Stimulated activated memory B cell treated with anti-CD40 and anti-IgM and Interleukin-4, amounts not matched to agents 10 μg/mL and 1 μg/mL and 100 μg/mL, for 72 hours (primary cell): ENCODE measurements around the gene PLP1.

Experiments used
- ATAC-seq: fragments of 150-1000 bp; cut with Tn5 transposase; 2 replicates; pipeline ENCODE4 v1.10.0; 2021
- H3K27ac Mint-ChIP-seq: one replicate; pipeline ENCODE4 v1.8.0; 2022; ENCODE audit warnings: mild to moderate bottlenecking, mixed read lengths
- H3K27me3 Mint-ChIP-seq: one replicate; pipeline ENCODE4 v1.8.0; 2022; ENCODE audit warnings: mixed read lengths
- H3K36me3 Mint-ChIP-seq: one replicate; pipeline ENCODE4 v1.8.0; 2022; ENCODE audit warnings: mixed read lengths
- H3K4me1 Mint-ChIP-seq: one replicate; pipeline ENCODE4 v1.8.0; 2022; ENCODE audit warnings: mixed read lengths
- H3K4me3 Mint-ChIP-seq: one replicate; pipeline ENCODE4 v1.8.0; 2022; ENCODE audit warnings: mild to moderate bottlenecking, moderate library complexity, mixed read lengths
- H3K9me3 Mint-ChIP-seq: one replicate; pipeline ENCODE4 v1.8.0; 2022; ENCODE audit warnings: mixed read lengths

Gene PLP1, protein sequence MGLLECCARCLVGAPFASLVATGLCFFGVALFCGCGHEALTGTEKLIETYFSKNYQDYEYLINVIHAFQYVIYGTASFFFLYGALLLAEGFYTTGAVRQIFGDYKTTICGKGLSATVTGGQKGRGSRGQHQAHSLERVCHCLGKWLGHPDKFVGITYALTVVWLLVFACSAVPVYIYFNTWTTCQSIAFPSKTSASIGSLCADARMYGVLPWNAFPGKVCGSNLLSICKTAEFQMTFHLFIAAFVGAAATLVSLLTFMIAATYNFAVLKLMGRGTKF

GRCh38 chrX:103776546-103776945, at the start of gene PLP1:
Gene PLP1, plus strand, starts transcription at chrX:103776840. Its CDS starts 156 bp downstream, at chrX:103776996.
- Mint-ChIP-seq H3K4me1 (no peaks in the 10 kb centered on the region), H3K9me3 (no peaks in the 10 kb centered on the region), H3K4me3 (no peak within 1 kb of the TSS), H3K36me3 (no peaks in the 10 kb centered on the region), H3K27ac (no peak within 1 kb of the TSS), H3K27me3 (peaks cover 22% of the 10 kb centered on the region)
- ATAC-seq = no peak

- no peaks in the 10 kb centered on the region for H3K36me3 Mint-ChIP-seq
- H3K4me1 Mint-ChIP-seq = peaks cover 8% of the 10 kb centered on the region
- no peaks in the 10 kb centered on the region for H3K9me3 Mint-ChIP-seq
- H3K27ac Mint-ChIP-seq = no peak overlapping the region
- ATAC-seq = no peak
- H3K4me3 Mint-ChIP-seq = no peak overlapping the region
- H3K27me3 Mint-ChIP-seq = peaks cover 10% of the 10 kb centered on the region
These were observed 49.5 kb upstream of the PLP1 start for GRCh38 chrX:103727115-103727514.

GRCh38 chrX:103729015-103729414, 47.6 kb upstream of the PLP1 start:
- no peak overlapping the region for H3K4me3 Mint-ChIP-seq
- no peak overlapping the region for H3K27ac Mint-ChIP-seq
- no peaks in the 10 kb centered on the region for H3K36me3 Mint-ChIP-seq
- H3K27me3 Mint-ChIP-seq = peaks cover 18% of the 10 kb centered on the region
- ATAC-seq = no peak
- H3K4me1 Mint-ChIP-seq = peaks cover 8% of the 10 kb centered on the region
- H3K9me3 Mint-ChIP-seq = no peaks in the 10 kb centered on the region

- peaks cover 8% of the 10 kb centered on the region for H3K4me1 Mint-ChIP-seq
- no peak overlapping the region for H3K4me3 Mint-ChIP-seq
- peaks cover 18% of the 10 kb centered on the region for H3K27me3 Mint-ChIP-seq
- H3K9me3 Mint-ChIP-seq = no peaks in the 10 kb centered on the region
- no peak overlapping the region for H3K27ac Mint-ChIP-seq
- ATAC-seq = no peak
- no peaks in the 10 kb centered on the region for H3K36me3 Mint-ChIP-seq
These were observed 46.4 kb upstream of the PLP1 start for GRCh38 chrX:103730147-103730795.

DNA sequence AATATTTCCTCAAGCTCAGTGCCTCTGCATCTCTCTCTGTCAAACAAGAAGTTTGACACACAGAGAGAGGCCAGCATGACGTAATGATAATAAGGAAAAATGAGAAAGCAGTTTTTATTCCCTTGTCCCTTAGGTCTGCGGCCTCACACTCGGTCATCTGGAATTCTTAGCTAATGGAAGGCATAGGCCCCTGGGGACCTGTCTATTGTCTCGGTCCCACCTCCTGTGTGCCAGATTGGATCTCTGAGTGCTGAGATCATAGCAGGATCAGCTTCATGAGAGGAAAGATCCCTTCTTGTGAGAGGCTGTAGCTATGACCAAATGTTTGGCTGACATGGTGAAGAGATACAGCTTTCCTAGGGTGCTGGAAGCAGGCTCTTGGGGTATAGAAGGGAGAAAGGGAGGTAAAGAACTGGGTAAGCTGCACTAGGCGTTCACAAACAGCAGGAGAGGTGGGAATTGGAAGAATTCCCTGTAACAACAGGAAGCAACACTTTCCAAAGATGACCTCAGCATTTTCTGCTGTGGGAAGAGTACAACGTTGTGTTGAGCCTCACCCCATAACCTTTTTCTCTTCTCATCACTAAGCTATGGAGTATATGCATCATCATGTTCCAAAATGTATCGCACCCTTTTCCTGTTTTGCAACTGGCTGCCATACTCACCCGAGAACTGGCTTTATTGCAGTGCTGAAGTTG, 45.7 kb upstream of the PLP1 start:
- Mint-ChIP-seq H3K36me3 (no peaks in the 10 kb centered on the region), H3K4me1 (peaks cover 8% of the 10 kb centered on the region), H3K27ac (no peak overlapping the region), H3K9me3 (no peaks in the 10 kb centered on the region), H3K4me3 (no peak overlapping the region), H3K27me3 (peaks cover 18% of the 10 kb centered on the region)
- no peak for ATAC-seq

DNA sequence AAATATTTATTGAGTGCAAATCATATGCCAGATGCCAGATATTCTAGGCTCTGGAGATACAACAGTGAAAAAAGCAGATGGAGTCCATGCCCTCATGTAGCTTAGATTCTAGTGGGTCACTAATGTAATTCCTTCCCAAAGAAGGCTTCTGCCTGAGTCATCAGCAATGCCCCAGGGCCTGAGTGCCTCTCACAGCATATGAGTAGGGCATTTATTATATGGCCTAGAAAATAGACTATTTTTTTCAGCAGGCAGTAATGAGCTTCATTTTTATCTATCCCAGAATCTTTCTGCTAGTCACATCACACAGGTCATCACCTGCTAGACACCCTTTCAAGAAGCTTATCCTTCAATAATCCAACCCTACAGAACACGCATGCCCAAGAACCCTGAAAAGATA, 43.6 kb upstream of the PLP1 start:
- Mint-ChIP-seq H3K4me1 (peaks cover 8% of the 10 kb centered on the region), H3K36me3 (no peaks in the 10 kb centered on the region), H3K27me3 (peaks cover 18% of the 10 kb centered on the region), H3K9me3 (no peaks in the 10 kb centered on the region), H3K4me3 (no peak overlapping the region), H3K27ac (no peak overlapping the region)
- ATAC-seq = no peak

GRCh38 chrX:103734125-103734760, 42.4 kb upstream of the PLP1 start:
- Mint-ChIP-seq H3K9me3 (no peaks in the 10 kb centered on the region), H3K4me1 (peaks cover 8% of the 10 kb centered on the region), H3K4me3 (no peak overlapping the region), H3K36me3 (no peaks in the 10 kb centered on the region), H3K27ac (no peak overlapping the region), H3K27me3 (peaks cover 15% of the 10 kb centered on the region)
- ATAC-seq = no peak

DNA sequence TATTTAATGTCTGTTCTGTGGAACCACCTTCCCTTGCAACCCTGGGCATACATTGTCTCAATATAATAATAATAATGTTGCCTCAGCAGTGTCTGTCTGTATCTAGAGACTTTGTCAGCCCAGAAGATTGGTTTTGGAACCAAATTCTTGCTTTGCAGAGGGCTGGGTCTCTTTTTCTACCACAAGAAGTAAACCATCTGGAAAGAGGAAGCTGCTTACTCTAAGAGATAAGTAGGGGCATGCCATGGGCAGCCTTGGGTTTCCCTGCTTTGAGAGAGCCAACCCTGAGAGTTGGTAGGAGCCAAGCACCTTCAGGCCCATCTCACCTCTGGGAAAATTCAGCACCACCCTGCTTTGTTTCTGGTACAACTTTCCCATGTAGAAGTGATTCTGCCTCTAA, 38.9 kb upstream of the PLP1 start:
- H3K36me3 Mint-ChIP-seq = no peaks in the 10 kb centered on the region
- H3K27me3 Mint-ChIP-seq = peaks cover 8% of the 10 kb centered on the region
- H3K4me3 Mint-ChIP-seq = no peak overlapping the region
- no peaks in the 10 kb centered on the region for H3K9me3 Mint-ChIP-seq
- ATAC-seq = no peak
- no peak overlapping the region for H3K27ac Mint-ChIP-seq
- H3K4me1 Mint-ChIP-seq = no peaks in the 10 kb centered on the region

DNA sequence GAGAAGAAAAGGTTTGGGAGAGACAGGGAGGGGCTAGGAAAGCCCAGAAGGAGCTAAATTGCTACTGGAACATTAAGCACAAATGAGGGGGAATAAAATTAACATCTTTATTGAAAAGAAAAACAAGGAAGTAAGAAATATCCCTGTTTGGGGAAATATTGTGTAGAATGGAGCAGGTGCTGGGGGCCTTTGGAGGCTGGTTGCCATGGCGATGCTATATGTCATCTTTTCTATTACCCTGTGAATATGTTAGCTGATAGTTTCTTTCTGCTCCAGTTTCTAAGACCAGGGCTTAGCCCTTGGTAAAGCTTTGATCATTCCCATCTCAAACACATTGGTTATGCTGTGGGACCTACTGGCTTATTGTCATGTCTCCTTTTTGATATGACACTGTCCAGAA, 37.2 kb upstream of the PLP1 start:
- no peaks in the 10 kb centered on the region for H3K4me1 Mint-ChIP-seq
- no peaks in the 10 kb centered on the region for H3K27me3 Mint-ChIP-seq
- no peaks in the 10 kb centered on the region for H3K9me3 Mint-ChIP-seq
- H3K4me3 Mint-ChIP-seq = no peak overlapping the region
- no peaks in the 10 kb centered on the region for H3K36me3 Mint-ChIP-seq
- ATAC-seq = no peak
- H3K27ac Mint-ChIP-seq = no peak overlapping the region

- Mint-ChIP-seq H3K4me1 (no peaks in the 10 kb centered on the region), H3K4me3 (no peak overlapping the region), H3K9me3 (no peaks in the 10 kb centered on the region), H3K27me3 (no peaks in the 10 kb centered on the region), H3K27ac (no peak overlapping the region), H3K36me3 (no peaks in the 10 kb centered on the region)
- no peak for ATAC-seq
These were observed 34.8 kb upstream of the PLP1 start for GRCh38 chrX:103741879-103742278.

DNA sequence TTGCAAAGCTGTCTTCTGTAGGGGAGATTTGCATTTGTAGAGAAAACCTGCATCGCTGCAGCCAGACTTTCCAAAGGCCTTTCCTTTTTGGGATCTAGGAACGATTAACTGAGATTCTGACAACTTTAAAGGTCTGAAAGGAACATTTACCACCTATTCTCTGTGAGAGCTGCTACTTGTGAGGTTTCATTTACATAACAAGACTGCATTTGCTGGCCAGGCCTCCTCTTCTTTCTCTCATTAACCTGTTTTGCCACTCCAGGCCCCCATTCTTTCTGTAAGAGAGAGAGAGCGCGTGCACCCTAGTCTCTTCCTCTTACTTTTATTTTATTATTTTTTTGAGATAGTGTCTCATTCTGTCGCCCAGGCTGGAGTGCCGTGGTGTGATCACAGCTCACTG, 34.3 kb upstream of the PLP1 start:
- Mint-ChIP-seq H3K36me3 (no peaks in the 10 kb centered on the region), H3K4me3 (no peak overlapping the region), H3K27ac (no peak overlapping the region), H3K4me1 (no peaks in the 10 kb centered on the region), H3K9me3 (no peaks in the 10 kb centered on the region), H3K27me3 (no peaks in the 10 kb centered on the region)
- ATAC-seq = no peak

- Mint-ChIP-seq H3K27me3 (no peaks in the 10 kb centered on the region), H3K4me3 (no peak overlapping the region), H3K27ac (no peak overlapping the region), H3K36me3 (no peaks in the 10 kb centered on the region), H3K9me3 (no peaks in the 10 kb centered on the region), H3K4me1 (no peaks in the 10 kb centered on the region)
- no peak for ATAC-seq
These were observed 29.5 kb upstream of the PLP1 start for GRCh38 chrX:103747163-103747562.

GRCh38 chrX:103754401-103754800, 22.2 kb upstream of the PLP1 start:
- Mint-ChIP-seq H3K27ac (no peak overlapping the region), H3K4me3 (no peak overlapping the region), H3K9me3 (peaks cover 3% of the 10 kb centered on the region), H3K36me3 (no peaks in the 10 kb centered on the region), H3K27me3 (no peaks in the 10 kb centered on the region), H3K4me1 (no peaks in the 10 kb centered on the region)
- no peak for ATAC-seq

DNA sequence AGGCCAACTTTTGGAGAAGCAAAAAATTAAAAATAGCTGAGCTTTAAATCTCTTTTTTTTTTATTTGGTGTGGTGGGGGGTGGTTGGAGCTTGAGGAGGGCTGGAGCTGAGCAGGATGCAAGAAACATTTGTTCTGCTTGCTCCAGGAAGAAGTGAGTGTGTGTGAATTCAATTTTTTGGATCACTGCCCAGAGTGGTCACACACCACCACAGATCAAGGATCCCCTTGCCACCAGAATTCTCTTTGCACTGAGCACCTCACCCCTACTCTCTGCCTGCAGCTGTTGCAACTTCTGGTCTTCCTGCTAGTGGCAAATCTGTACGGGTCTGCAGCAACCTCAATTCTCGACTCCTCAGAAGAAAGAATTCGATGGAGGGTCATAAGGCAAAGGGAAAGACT, 19.9 kb upstream of the PLP1 start:
- no peak overlapping the region for H3K27ac Mint-ChIP-seq
- peaks cover 3% of the 10 kb centered on the region for H3K9me3 Mint-ChIP-seq
- no peak for ATAC-seq
- H3K27me3 Mint-ChIP-seq = no peaks in the 10 kb centered on the region
- no peaks in the 10 kb centered on the region for H3K4me1 Mint-ChIP-seq
- H3K36me3 Mint-ChIP-seq = no peaks in the 10 kb centered on the region
- H3K4me3 Mint-ChIP-seq = no peak overlapping the region

DNA sequence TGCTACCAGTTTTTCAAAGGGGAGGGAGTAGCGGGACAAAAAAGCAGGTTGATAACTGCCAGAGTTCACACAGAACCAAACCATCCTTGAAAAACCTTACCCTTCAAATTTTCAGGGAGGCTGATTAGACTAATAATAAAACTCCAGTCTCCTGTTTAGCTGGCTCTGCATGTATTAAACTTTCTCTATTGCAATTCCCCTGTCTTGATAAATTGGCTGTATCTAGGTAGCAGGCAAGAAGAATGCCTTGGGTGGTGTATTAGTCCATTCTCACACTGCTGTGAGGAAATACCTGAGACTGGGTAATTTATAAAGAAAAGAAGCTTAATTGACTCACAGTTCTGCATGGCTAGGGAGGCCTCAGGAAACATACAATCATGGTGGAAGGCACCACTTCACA, 18.1 kb upstream of the PLP1 start:
- Mint-ChIP-seq H3K27me3 (no peaks in the 10 kb centered on the region), H3K36me3 (no peaks in the 10 kb centered on the region), H3K9me3 (peaks cover 3% of the 10 kb centered on the region), H3K4me1 (no peaks in the 10 kb centered on the region), H3K27ac (no peak overlapping the region), H3K4me3 (no peak overlapping the region)
- no peak for ATAC-seq
